ENCODE data around the gene SUSD4. TPM values are rescaled to one million over a fixed set of nuclear protein-coding genes. Genes with fewer than 3 reads are reported as not detected.

SUSD4 gene
- total and polyA plus RNA-seq, 9 of the 15 experiments (the other 6 are each of a cell fraction or from before 2014, with no cell fraction given) = 0.06 to 1.7 (median 0.09) TPM; not detected in 4

DNA sequence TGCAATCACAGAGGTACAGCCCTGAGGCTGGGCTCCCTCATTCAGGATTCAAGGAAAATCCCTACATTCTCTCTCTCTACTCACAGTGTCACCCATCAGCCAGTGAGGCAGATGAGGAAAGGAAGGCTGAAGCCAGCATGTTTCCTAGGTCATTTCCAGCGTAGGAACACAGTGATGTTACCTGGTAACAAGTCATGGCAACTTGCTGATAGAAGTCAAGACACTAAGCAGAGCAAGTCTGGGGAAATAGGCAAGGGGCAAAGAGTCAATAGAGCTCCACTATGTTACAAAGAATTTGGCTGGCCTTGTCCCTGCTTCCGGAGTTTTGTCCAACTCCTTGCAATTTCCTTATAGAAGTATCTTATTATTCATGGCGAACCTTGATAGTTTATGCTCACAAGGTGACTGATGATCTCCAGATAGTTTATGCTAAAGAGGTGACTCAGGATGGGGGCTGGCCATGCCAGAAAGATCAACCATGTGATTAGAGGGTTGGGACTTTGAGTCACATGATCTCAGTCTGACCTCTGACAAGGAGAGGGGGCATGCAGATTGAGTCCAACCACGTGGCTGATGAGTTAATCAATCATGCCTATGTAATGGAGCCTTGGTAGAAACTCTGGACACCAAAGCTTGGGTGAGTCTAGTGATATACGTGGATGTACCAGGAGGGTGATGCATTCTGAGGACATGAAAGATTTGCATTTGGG is 51.1 kb downstream of the SUSD4 start (continued):
- TF ChIP-seq, protein P1, sequence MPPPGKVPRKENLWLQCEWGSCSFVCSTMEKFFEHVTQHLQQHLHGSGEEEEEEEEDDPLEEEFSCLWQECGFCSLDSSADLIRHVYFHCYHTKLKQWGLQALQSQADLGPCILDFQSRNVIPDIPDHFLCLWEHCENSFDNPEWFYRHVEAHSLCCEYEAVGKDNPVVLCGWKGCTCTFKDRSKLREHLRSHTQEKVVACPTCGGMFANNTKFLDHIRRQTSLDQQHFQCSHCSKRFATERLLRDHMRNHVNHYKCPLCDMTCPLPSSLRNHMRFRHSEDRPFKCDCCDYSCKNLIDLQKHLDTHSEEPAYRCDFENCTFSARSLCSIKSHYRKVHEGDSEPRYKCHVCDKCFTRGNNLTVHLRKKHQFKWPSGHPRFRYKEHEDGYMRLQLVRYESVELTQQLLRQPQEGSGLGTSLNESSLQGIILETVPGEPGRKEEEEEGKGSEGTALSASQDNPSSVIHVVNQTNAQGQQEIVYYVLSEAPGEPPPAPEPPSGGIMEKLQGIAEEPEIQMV (tag; conservative IDR thresholded peaks at IDR 0.05; ENCODE audit: low read depth) = no peak
- TF ChIP-seq KLF6 (CRISPR knock-in tag; IDR thresholded peaks at IDR 0.05; ENCODE audit: borderline replicate concordance) (no peak), RFX1 (IDR thresholded peaks at IDR 0.05) (peak; percentile 26; the same call in 1 of the 2 replicates), ZSCAN32 (CRISPR knock-in tag; IDR thresholded peaks at IDR 0.05) (no peak), HLTF (IDR thresholded peaks at IDR 0.05) (no peak), ZNF764 (CRISPR knock-in tag; IDR thresholded peaks at IDR 0.05; ENCODE audit: low read depth) (no peak), ELF4 (CRISPR knock-in tag; IDR thresholded peaks at IDR 0.05) (no peak), SREBF1 (IDR thresholded peaks at IDR 0.05; ENCODE audit: borderline replicate concordance, low read depth, low read length) (no peak)
- TF ChIP-seq, protein P2, sequence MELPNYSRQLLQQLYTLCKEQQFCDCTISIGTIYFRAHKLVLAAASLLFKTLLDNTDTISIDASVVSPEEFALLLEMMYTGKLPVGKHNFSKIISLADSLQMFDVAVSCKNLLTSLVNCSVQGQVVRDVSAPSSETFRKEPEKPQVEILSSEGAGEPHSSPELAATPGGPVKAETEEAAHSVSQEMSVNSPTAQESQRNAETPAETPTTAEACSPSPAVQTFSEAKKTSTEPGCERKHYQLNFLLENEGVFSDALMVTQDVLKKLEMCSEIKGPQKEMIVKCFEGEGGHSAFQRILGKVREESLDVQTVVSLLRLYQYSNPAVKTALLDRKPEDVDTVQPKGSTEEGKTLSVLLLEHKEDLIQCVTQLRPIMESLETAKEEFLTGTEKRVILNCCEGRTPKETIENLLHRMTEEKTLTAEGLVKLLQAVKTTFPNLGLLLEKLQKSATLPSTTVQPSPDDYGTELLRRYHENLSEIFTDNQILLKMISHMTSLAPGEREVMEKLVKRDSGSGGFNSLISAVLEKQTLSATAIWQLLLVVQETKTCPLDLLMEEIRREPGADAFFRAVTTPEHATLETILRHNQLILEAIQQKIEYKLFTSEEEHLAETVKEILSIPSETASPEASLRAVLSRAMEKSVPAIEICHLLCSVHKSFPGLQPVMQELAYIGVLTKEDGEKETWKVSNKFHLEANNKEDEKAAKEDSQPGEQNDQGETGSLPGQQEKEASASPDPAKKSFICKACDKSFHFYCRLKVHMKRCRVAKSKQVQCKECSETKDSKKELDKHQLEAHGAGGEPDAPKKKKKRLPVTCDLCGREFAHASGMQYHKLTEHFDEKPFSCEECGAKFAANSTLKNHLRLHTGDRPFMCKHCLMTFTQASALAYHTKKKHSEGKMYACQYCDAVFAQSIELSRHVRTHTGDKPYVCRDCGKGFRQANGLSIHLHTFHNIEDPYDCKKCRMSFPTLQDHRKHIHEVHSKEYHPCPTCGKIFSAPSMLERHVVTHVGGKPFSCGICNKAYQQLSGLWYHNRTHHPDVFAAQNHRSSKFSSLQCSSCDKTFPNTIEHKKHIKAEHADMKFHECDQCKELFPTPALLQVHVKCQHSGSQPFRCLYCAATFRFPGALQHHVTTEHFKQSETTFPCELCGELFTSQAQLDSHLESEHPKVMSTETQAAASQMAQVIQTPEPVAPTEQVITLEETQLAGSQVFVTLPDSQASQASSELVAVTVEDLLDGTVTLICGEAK (IDR thresholded peaks at IDR 0.05) = no peak
- TF ChIP-seq, protein P2 (CRISPR knock-in tag; IDR thresholded peaks at IDR 0.05) = no peak
- TF ChIP-seq, protein P3, sequence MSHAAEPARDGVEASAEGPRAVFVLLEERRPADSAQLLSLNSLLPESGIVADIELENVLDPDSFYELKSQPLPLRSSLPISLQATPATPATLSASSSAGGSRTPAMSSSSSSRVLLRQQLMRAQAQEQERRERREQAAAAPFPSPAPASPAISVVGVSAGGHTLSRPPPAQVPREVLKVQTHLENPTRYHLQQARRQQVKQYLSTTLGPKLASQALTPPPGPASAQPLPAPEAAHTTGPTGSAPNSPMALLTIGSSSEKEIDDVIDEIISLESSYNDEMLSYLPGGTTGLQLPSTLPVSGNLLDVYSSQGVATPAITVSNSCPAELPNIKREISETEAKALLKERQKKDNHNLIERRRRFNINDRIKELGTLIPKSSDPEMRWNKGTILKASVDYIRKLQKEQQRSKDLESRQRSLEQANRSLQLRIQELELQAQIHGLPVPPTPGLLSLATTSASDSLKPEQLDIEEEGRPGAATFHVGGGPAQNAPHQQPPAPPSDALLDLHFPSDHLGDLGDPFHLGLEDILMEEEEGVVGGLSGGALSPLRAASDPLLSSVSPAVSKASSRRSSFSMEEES (CRISPR knock-in tag; IDR thresholded peaks at IDR 0.05) = peak; percentile 95
- TF ChIP-seq, protein P4, sequence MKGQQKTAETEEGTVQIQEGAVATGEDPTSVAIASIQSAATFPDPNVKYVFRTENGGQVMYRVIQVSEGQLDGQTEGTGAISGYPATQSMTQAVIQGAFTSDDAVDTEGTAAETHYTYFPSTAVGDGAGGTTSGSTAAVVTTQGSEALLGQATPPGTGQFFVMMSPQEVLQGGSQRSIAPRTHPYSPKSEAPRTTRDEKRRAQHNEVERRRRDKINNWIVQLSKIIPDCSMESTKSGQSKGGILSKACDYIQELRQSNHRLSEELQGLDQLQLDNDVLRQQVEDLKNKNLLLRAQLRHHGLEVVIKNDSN (CRISPR knock-in tag; IDR thresholded peaks at IDR 0.05) = peak; percentile 55
- TF ChIP-seq, protein P5, sequence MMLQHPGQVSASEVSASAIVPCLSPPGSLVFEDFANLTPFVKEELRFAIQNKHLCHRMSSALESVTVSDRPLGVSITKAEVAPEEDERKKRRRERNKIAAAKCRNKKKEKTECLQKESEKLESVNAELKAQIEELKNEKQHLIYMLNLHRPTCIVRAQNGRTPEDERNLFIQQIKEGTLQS (IDR thresholded peaks at IDR 0.05) = peak; percentile 23; the same call in 1 of the 2 replicates
- TF ChIP-seq, protein P5 (CRISPR knock-in tag; conservative IDR thresholded peaks at IDR 0.05) = no peak

Data from K562 (cell line).